ENCODE measurements around the gene RELCH. TPM values are rescaled to one million over a fixed set of nuclear protein-coding genes. Genes with fewer than 3 reads are reported as not detected.

RELCH gene
- polyA plus RNA-seq, 2 of the 4 experiments (the other 2 are of a cell fraction): 13.5 to 17.5 TPM

- ATAC-seq: no peak
- POLR2A ChIA-PET: no interaction called here
- FAIRE-seq: no peak
- DNase-seq (ENCODE audit: low read depth in 1 of 2, low spot score in 1 of 2): no peak
- CTCF ChIA-PET: interaction anchor here (1.1 kb wide), 1 partner anchor 13 kb away, joined by 4 read pairs; no protein-coding TSS in a partner anchor
- H3K4me1 ChIP-seq: no peaks in the 10 kb centered on the region
- no peak overlapping the region for H3K27ac ChIP-seq
- TF ChIP-seq FOSB (CRISPR knock-in tag; IDR thresholded peaks at IDR 0.05) (no peak), ZSCAN20 (CRISPR knock-in tag; IDR thresholded peaks at IDR 0.05) (no peak), MYC (IDR thresholded peaks at IDR 0.05; ENCODE audit: borderline replicate concordance, low read length) (no peak), CBX2 (IDR thresholded peaks at IDR 0.05; ENCODE audit: borderline replicate concordance, low read depth) (no peak), MAX (IDR thresholded peaks at IDR 0.05) (no peak), HEYL (CRISPR knock-in tag; IDR thresholded peaks at IDR 0.05) (no peak), CTCF (IDR thresholded peaks at IDR 0.05) (no peak), HOXB13 (CRISPR knock-in tag; IDR thresholded peaks at IDR 0.05; ENCODE audit: low read depth) (no peak), GATA3 (IDR thresholded peaks at IDR 0.05; ENCODE audit: borderline replicate concordance) (no peak), HOXA7 (CRISPR knock-in tag; IDR thresholded peaks at IDR 0.05) (no peak), ZC3H11A (IDR thresholded peaks at IDR 0.05) (no peak), TFCP2L1 (CRISPR knock-in tag; IDR thresholded peaks at IDR 0.05) (no peak), JUNB (IDR thresholded peaks at IDR 0.05) (no peak), BHLHE40 (IDR thresholded peaks at IDR 0.05; ENCODE audit: low read depth, low read length) (no peak)
- no peak overlapping the region for H3K4me2 ChIP-seq
- 85% methylated on average over 2 of the region's 2 CpGs for WGBS (ENCODE audit: missing lambda C conversion rate)
- H3K4me3 ChIP-seq: no peak overlapping the region
- H3K9me3 ChIP-seq: no peaks in the 10 kb centered on the region
Observed at GRCh38 chr18:62345909-62346308, 158.9 kb downstream of the RELCH start.

- no peak overlapping the region for H3K4me2 ChIP-seq
- DNase-seq (ENCODE audit: low read depth in 1 of 2, low spot score in 1 of 2) (no peak), FAIRE-seq (no peak), ATAC-seq (0 out of 6 replicates have a peak, but pooled peaks of 1 of the 2 experiments have one; percentile 30)
- no peak overlapping the region for H3K27ac ChIP-seq
- no peaks in the 10 kb centered on the region for H3K9me3 ChIP-seq
- WGBS (ENCODE audit: missing lambda C conversion rate): 77% methylated on average over 7 of the region's 7 CpGs
- ChIA-PET CTCF (interaction anchor here (1.1 kb wide), 1 partner anchor 13 kb away, joined by 4 read pairs; no protein-coding TSS in a partner anchor), POLR2A (no interaction called here)
- H3K4me1 ChIP-seq: no peaks in the 10 kb centered on the region
- no peak overlapping the region for H3K4me3 ChIP-seq
- TF ChIP-seq NPAS2 (CRISPR knock-in tag; IDR thresholded peaks at IDR 0.05; ENCODE audit: borderline replicate concordance) (no peak), TP53 (CRISPR knock-in tag; IDR thresholded peaks at IDR 0.05) (no peak), ATOH8 (CRISPR knock-in tag; IDR thresholded peaks at IDR 0.05; ENCODE audit: low read depth) (no peak), HES2 (IDR thresholded peaks at IDR 0.05) (no peak), CTCF (IDR thresholded peaks at IDR 0.05) (no peak), REST (IDR thresholded peaks at IDR 0.05) (no peak), E2F6 (IDR thresholded peaks at IDR 0.05; ENCODE audit: borderline replicate concordance, low read depth) (no peak), HMGXB4 (CRISPR knock-in tag; IDR thresholded peaks at IDR 0.05; ENCODE audit: borderline replicate concordance) (no peak), HOXA7 (CRISPR knock-in tag; IDR thresholded peaks at IDR 0.05) (no peak), ZSCAN20 (CRISPR knock-in tag; IDR thresholded peaks at IDR 0.05) (no peak), BHLHE40 (IDR thresholded peaks at IDR 0.05; ENCODE audit: low read depth, low read length) (no peak), MAX (IDR thresholded peaks at IDR 0.05) (no peak), FOSB (CRISPR knock-in tag; IDR thresholded peaks at IDR 0.05) (no peak), TFCP2L1 (CRISPR knock-in tag; IDR thresholded peaks at IDR 0.05) (no peak), POLR2AphosphoS2 (conservative IDR thresholded peaks at IDR 0.05; ENCODE audit: low read length) (no peak)
Observed at GRCh38 chr18:62346333-62347088, 159.5 kb downstream of the RELCH start.

Data from A549 (cell line).